GM12878 (cell line): ENCODE measurements around the gene PLRG1. TPM values are rescaled to one million over a fixed set of nuclear protein-coding genes. Genes with fewer than 3 reads are reported as not detected.

ENCODE experiments used
- ATAC-seq: fragments of 200-7000 bp; cut with Tn5 transposase; 3 replicates; pipeline ENCODE4 v1.9.1; 2020; ENCODE audit warnings: mild to moderate bottlenecking, moderate library complexity
- BruUV-seq: library from RNA; stranded (reverse); fragments of 400-500 nt; replicated peaks from 2 replicates; lab custom pipeline; 2021; lab: Mats Ljungman, UMichigan
- CTCF ChIA-PET: fragments of 300-600 bp; sonication (Branson Sonifier 250); formaldehyde crosslinking; extraction: SDS; loops from one replicate; lab custom pipeline; 2021; ENCODE audit warnings: inconsistent platforms; lab: Yijun Ruan, JAX
- POLR2A ChIA-PET: fragments of 350-600 bp; formaldehyde crosslinking; extraction: SDS; loops from one replicate; lab custom pipeline; 2021; ENCODE audit warnings: inconsistent platforms; lab: Charles Lee
- RAD21 ChIA-PET: fragments of 300-600 bp; sonication (Branson Sonifier 250); formaldehyde crosslinking; loops from one replicate; lab custom pipeline; 2023; ENCODE audit warnings: antibody characterized with exemption; ENCODE audit not compliant: unreplicated experiment; lab: Charles Lee
- SMC1A ChIA-PET: fragments of 300-600 bp; sonication (Branson Sonifier 250); formaldehyde crosslinking; loops from one replicate; lab custom pipeline; 2023; ENCODE audit not compliant: unreplicated experiment, uncharacterized antibody; lab: Charles Lee
- DNase-seq: peaks from one replicate; pipeline ENCODE4 v3.0.0-alpha.2; 2011; ENCODE audit warnings: low read depth, low spot score
- FAIRE-seq: peaks from 3 replicates; lab custom pipeline; 2011; peaks lifted over from hg19 to GRCh38; lab: Jason Lieb, UNC
- H2AFZ ChIP-seq: 2 replicates; pipeline ENCODE4 v1.6.0; 2011; ENCODE audit warnings: low read depth, low read length, control low read depth; ENCODE audit not compliant: control insufficient read depth
- H3K27ac ChIP-seq: 2 replicates; pipeline ENCODE4 v1.5.1; 2011; ENCODE audit warnings: control low read depth; ENCODE audit not compliant: control insufficient read depth, insufficient read depth
- H3K27me3 ChIP-seq, 2 experiments: replicated peaks in 1 of 2; 2 replicates each; pipeline versions ENCODE4 v1.6.0 to v1.6.1; 2011; ENCODE audit warnings: low read length in 1 of 2; ENCODE audit not compliant: control insufficient read depth in 2 of 2, insufficient read depth in 2 of 2
- H3K36me3 ChIP-seq, 2 experiments: 2 replicates each; pipeline ENCODE4 v1.5.1; 2011; ENCODE audit warnings: low read length in 1 of 2; ENCODE audit not compliant: control insufficient read depth in 2 of 2, insufficient read depth in 2 of 2
- H3K4me1 ChIP-seq: 2 replicates; pipeline ENCODE4 v1.6.1; 2011; ENCODE audit warnings: mild to moderate bottlenecking, low read length, moderate library complexity, mixed read lengths; ENCODE audit not compliant: control insufficient read depth, insufficient read depth
- H3K4me2 ChIP-seq: 2 replicates; pipeline ENCODE4 v1.6.0; 2011; ENCODE audit warnings: control low read depth; ENCODE audit not compliant: control insufficient read depth, insufficient read depth
- H3K4me3 ChIP-seq: fragments of 200-600 bp; sonication (generic); 2 replicates; pipeline ENCODE4 v1.5.1; 2016
- H3K79me2 ChIP-seq: 2 replicates; pipeline ENCODE4 v1.6.0; 2011; ENCODE audit warnings: low read length; ENCODE audit not compliant: control insufficient read depth, insufficient read depth
- H3K9ac ChIP-seq: 2 replicates; pipeline ENCODE4 v1.8.0; 2011; ENCODE audit warnings: low read length, control low read depth, mixed read lengths; ENCODE audit not compliant: control insufficient read depth, insufficient read depth
- H3K9me3 ChIP-seq: replicated peaks from 3 replicates; pipeline ENCODE4 v1.5.1; 2011; ENCODE audit warnings: mild to moderate bottlenecking, low read length; ENCODE audit not compliant: control insufficient read depth, insufficient read depth
- H4K20me1 ChIP-seq: 2 replicates; pipeline ENCODE4 v1.6.0; 2011; ENCODE audit not compliant: control insufficient read depth, insufficient read depth
- BACH1 ChIP-seq: fragments of 450-650 bp; IDR thresholded peaks from 2 replicates; pipeline ENCODE4 v1.6.1; 2017; ENCODE audit warnings: mild to moderate bottlenecking, borderline replicate concordance
- BHLHE40 ChIP-seq, 2 experiments: fragments of 450-650 bp in 1 of 2; IDR thresholded peaks; 2 replicates each; pipeline ENCODE4 v1.6.1; 2011 to 2017; ENCODE audit warnings: low read depth in 2 of 2, borderline replicate concordance in 1 of 2, improper control_type of control experiment in 1 of 2, low read length in 1 of 2, mild to moderate bottlenecking in 1 of 2
- CHD4 ChIP-seq: fragments of 200-600 bp; sonication (generic); IDR thresholded peaks from 2 replicates; pipeline ENCODE4 v1.6.1; 2016; ENCODE audit warnings: mild to moderate bottlenecking
- IKZF1 ChIP-seq: fragments of 450-650 bp; conservative IDR thresholded peaks from 2 replicates; pipeline ENCODE4 v1.6.1; 2017; ENCODE audit warnings: antibody characterized with exemption, mild to moderate bottlenecking
- JUNB ChIP-seq: IDR thresholded peaks from 2 replicates; pipeline ENCODE4 v1.6.1; 2016; ENCODE audit warnings: antibody characterized with exemption, mild to moderate bottlenecking
- MLLT1 ChIP-seq: fragments of 450-650 bp; IDR thresholded peaks from 2 replicates; pipeline ENCODE4 v1.6.1; 2016; ENCODE audit warnings: mild to moderate bottlenecking
- MYB ChIP-seq: fragments of 150-350 bp; IDR thresholded peaks from 2 replicates; pipeline ENCODE4 v1.6.1; 2014; ENCODE audit warnings: mild to moderate bottlenecking, low read depth, low read length, borderline replicate concordance
- POLR2AphosphoS2 ChIP-seq: IDR thresholded peaks from 2 replicates; pipeline ENCODE4 v1.6.1; 2011; ENCODE audit warnings: low read depth, mild to moderate bottlenecking, low read length, improper control_type of control experiment, moderate library complexity
- RB1 ChIP-seq: fragments of 450-650 bp; formaldehyde crosslinking; IDR thresholded peaks from 2 replicates; pipeline ENCODE4 v1.6.1; 2017; ENCODE audit warnings: mild to moderate bottlenecking, borderline replicate concordance
- STAT1 ChIP-seq: fragments of 450-650 bp; conservative IDR thresholded peaks from 2 replicates; pipeline ENCODE4 v1.6.1; 2014; ENCODE audit warnings: antibody characterized with exemption, mild to moderate bottlenecking
- SUPT20H ChIP-seq: IDR thresholded peaks from 2 replicates; pipeline ENCODE4 v1.6.1; 2011; ENCODE audit warnings: low read depth, mild to moderate bottlenecking, low read length, moderate library complexity, borderline replicate concordance; ENCODE audit not compliant: control insufficient read depth
- YBX1 ChIP-seq: fragments of 450-650 bp; IDR thresholded peaks from 2 replicates; pipeline ENCODE4 v1.6.1; 2016; ENCODE audit warnings: antibody characterized with exemption
- ZNF622 ChIP-seq: fragments of 450-650 bp; IDR thresholded peaks from 2 replicates; pipeline ENCODE4 v1.6.1; 2017; ENCODE audit warnings: mild to moderate bottlenecking, inconsistent platforms
- WGBS: methylation state at CpG from one replicate; pipeline ENCODE4 v1.1.6; 2016; ENCODE audit warnings: low lambda C conversion rate; ENCODE audit not compliant: insufficient replicate concordance, insufficient coverage; ENCODE audit errors: missing lambda C conversion rate; 5-methylcytosine and 5-hydroxymethylcytosine counted together
- in situ Hi-C: fragments of 300-500 bp; cut with MboI; formaldehyde crosslinking; loops from 9 replicates; pipeline ENCODE4 v1.14.3; 2018; ENCODE audit warnings: mixed read lengths
- intact Hi-C: fragments of 100-400 bp; cut with micrococcal nuclease; formaldehyde crosslinking; loops from one replicate; pipeline ENCODE4 v1.14.2; 2022; ENCODE audit not compliant: unreplicated experiment
- polyA plus RNA-seq, 11 experiments: library from polyadenylated mRNA; depleted of rRNA in 4 of 11; unstranded in 6 of 11; stranded (reverse) in 5 of 11; fragments of >200 nt; fragmentation: Nextera tagmentation in 4 of 11; fragmentation: Illumina TruSeq in 1 of 11; extraction: Ambion mirVana in 4 of 11; extraction: Trizol in 1 of 11; gene quantifications; 1 replicate in 1 of 11; 2 replicates in 10 of 11; pipeline versions ENCODE4 v1.2.1 to v1.2.3, GENCODE V29; 2011 to 2016; ENCODE audit warnings: inconsistent platforms in 2 of 11, missing spikeins in 2 of 11, low read depth in 1 of 11
- total RNA-seq, 4 experiments: library from RNA; depleted of rRNA in 3 of 4; stranded (reverse); fragments of >200 nt in 3 of 4; fragmentation: Illumina TruSeq in 1 of 4; extraction: Trizol in 1 of 4; gene quantifications; 2 replicates each; pipeline versions ENCODE4 v1.2.1 to v1.2.3, GENCODE V29; 2013 to 2021

Gene PLRG1
- total and polyA plus RNA-seq, 10 of the 15 experiments (the other 5 are each of a cell fraction or from before 2014, with no cell fraction given) = 54.7 to 182 (median 111) TPM

- DNase-seq (no peak), ATAC-seq (peak; percentile 79), FAIRE-seq (no peak)
- SMC1A ChIA-PET = no interaction called here
- no peak within 1 kb of the TSS; the same call in 1 of the 2 replicates for H2AFZ ChIP-seq
- H3K4me2 ChIP-seq = peak within 1 kb of the TSS; percentile 71; the same call in 1 of the 2 replicates
- no peaks in the 10 kb centered on the region for H4K20me1 ChIP-seq
- CTCF ChIA-PET = interaction anchor here (0.6 kb wide), 1 partner anchor 58 kb away, joined by 3 read pairs; the partner anchor contains the start of gene PLRG1
- POLR2A ChIA-PET = no interaction called here
- WGBS = 20% methylated on average over 25 of the region's 53 CpGs
- peak within 1 kb of the TSS; percentile 46; the same call in 1 of the 2 replicates for H3K4me3 ChIP-seq
- no peaks in the 10 kb centered on the region for H3K36me3 ChIP-seq
- H3K27me3 ChIP-seq = peaks cover 6 to 7% of the 10 kb centered on the region in 2 experiments
- RAD21 ChIA-PET = no interaction called here
- no peaks in the 10 kb centered on the region; the same call in 2 of the 3 replicates for H3K9me3 ChIP-seq
- H3K9ac ChIP-seq = no peak within 1 kb of the TSS
- H3K4me1 ChIP-seq = no peaks in the 10 kb centered on the region
- no TSS peak for BruUV-seq
- no peak within 1 kb of the TSS for H3K27ac ChIP-seq
- in situ Hi-C loops = no loop called here
- intact Hi-C loops = no loop called here
- H3K79me2 ChIP-seq = no peaks in the 10 kb centered on the region
- TF ChIP-seq BHLHE40 (IDR thresholded peaks at IDR 0.05; ENCODE audit: borderline replicate concordance in 1 of 2, low read depth in 2 of 2, low read length in 1 of 2) (peak in 1 of 2 experiments; percentile 43; a peak in 1 of 4 replicates), YBX1 (no peak)
Observed at GRCh38 chr4:154491341-154492271, 58.6 kb downstream of the PLRG1 start, which contains the start of gene DCHS2. Gene DCHS2, minus strand, starts transcription at chr4:154491799. Its CDS starts 444 bp downstream, at chr4:154491355.

- no peaks in the 10 kb centered on the region for H3K79me2 ChIP-seq
- in situ Hi-C loops = no loop called here
- H3K9ac ChIP-seq = no peak overlapping the region
- ChIA-PET CTCF (interaction anchor here (0.6 kb wide), 1 partner anchor 59 kb away, joined by 3 read pairs; the partner anchor contains the start of gene PLRG1), SMC1A (no interaction called here), POLR2A (no interaction called here), RAD21 (no interaction called here)
- no peaks in the 10 kb centered on the region for H3K36me3 ChIP-seq
- ATAC-seq (peak; percentile 83), FAIRE-seq (no peak), DNase-seq (no peak)
- no peaks in the 10 kb centered on the region for H4K20me1 ChIP-seq
- H3K9me3 ChIP-seq = no peaks in the 10 kb centered on the region; the same call in 2 of the 3 replicates
- H3K4me3 ChIP-seq = peak overlapping the region; percentile 46; the same call in 1 of the 2 replicates
- WGBS = 48% methylated on average over 33 of the region's 76 CpGs
- H3K4me2 ChIP-seq = peak overlapping the region; percentile 71; the same call in 1 of the 2 replicates
- intact Hi-C loops = no loop called here
- H3K4me1 ChIP-seq = no peaks in the 10 kb centered on the region
- no peak overlapping the region for H2AFZ ChIP-seq
- peaks cover 6 to 7% of the 10 kb centered on the region in 2 experiments for H3K27me3 ChIP-seq
- BruUV-seq = no TSS peak
- H3K27ac ChIP-seq = no peak overlapping the region
- TF ChIP-seq SUPT20H = no peak
- TF ChIP-seq POLR2AphosphoS2 = no peak
- TF ChIP-seq BACH1 = no peak
- no peak for TF ChIP-seq RB1
- TF ChIP-seq STAT1 = no peak
- TF ChIP-seq CHD4 = no peak
- peak; percentile 22; the same call in 1 of the 2 replicates for TF ChIP-seq IKZF1
- TF ChIP-seq MLLT1 = no peak
- TF ChIP-seq BHLHE40 (IDR thresholded peaks at IDR 0.05; ENCODE audit: borderline replicate concordance in 1 of 2, low read depth in 2 of 2, low read length in 1 of 2) = peak; percentile 37 to 62; a peak in 3 of 4 replicates
- TF ChIP-seq JUNB = no peak
- TF ChIP-seq MYB = no peak
- TF ChIP-seq ZNF622 = no peak
Observed at GRCh38 chr4:154490583-154491340, 59.4 kb downstream of the PLRG1 start.
